HepG2 (cell line): ENCODE data around the gene RAD54L2. TPM values are rescaled to one million over a fixed set of nuclear protein-coding genes. Genes with fewer than 3 reads are reported as not detected.

Experiments used
- CSRNP1 ChIP-seq: sonication (generic); formaldehyde crosslinking; IDR thresholded peaks from 2 replicates; pipeline ENCODE4 v1.8.1; 2023; ENCODE audit warnings: mild to moderate bottlenecking, missing genetic modification reagents
- EED ChIP-seq: sonication (generic); formaldehyde crosslinking; IDR thresholded peaks from 2 replicates; pipeline ENCODE4 v1.5.0; 2020; ENCODE audit warnings: mild to moderate bottlenecking, missing genetic modification reagents
- GATAD1 ChIP-seq: IDR thresholded peaks from 2 replicates; pipeline ENCODE4 v1.6.1; 2016; ENCODE audit warnings: missing genetic modification reagents, missing compliant biosample characterization
- HIVEP1 ChIP-seq: sonication (generic); formaldehyde crosslinking; IDR thresholded peaks from 2 replicates; pipeline ENCODE4 v1.4.0; 2020; ENCODE audit warnings: mild to moderate bottlenecking, missing genetic modification reagents
- KDM2A ChIP-seq: sonication (generic); formaldehyde crosslinking; IDR thresholded peaks from 2 replicates; pipeline ENCODE4 v1.4.0; 2020; ENCODE audit warnings: low read depth, missing genetic modification reagents, borderline replicate concordance
- MIER3 ChIP-seq: IDR thresholded peaks from 2 replicates; pipeline ENCODE4 v1.6.1; 2016; ENCODE audit warnings: missing compliant biosample characterization, borderline replicate concordance
- MLLT10 ChIP-seq: sonication (generic); formaldehyde crosslinking; IDR thresholded peaks from 2 replicates; pipeline ENCODE4 v1.4.0; 2020; ENCODE audit warnings: missing genetic modification reagents
- NFE2 ChIP-seq: sonication (generic); formaldehyde crosslinking; IDR thresholded peaks from 2 replicates; pipeline ENCODE4 v1.4.0; 2020; ENCODE audit warnings: missing genetic modification reagents
- NFE2L2 ChIP-seq: fragments of 150-350 bp; IDR thresholded peaks from 2 replicates; pipeline ENCODE4 v1.6.1; 2014; ENCODE audit warnings: low read length
- NFYC ChIP-seq: IDR thresholded peaks from 2 replicates; pipeline ENCODE4 v1.6.1; 2016; ENCODE audit warnings: missing genetic modification reagents, missing compliant biosample characterization
- POLR2A ChIP-seq, 2 experiments: IDR thresholded peaks; 2 replicates each; pipeline ENCODE4 v1.6.1; 2011; ENCODE audit warnings: low read depth in 2 of 2, low read length in 2 of 2, mild to moderate bottlenecking in 1 of 2, moderate library complexity in 1 of 2; ENCODE audit not compliant: insufficient read depth in 1 of 2
- SOX6 ChIP-seq, 2 experiments: fragments of 450-650 bp in 1 of 2; sonication (generic) in 1 of 2; formaldehyde crosslinking in 1 of 2; IDR thresholded peaks; 2 replicates each; pipeline versions ENCODE4 v1.4.0 to v1.6.1; 2017 to 2020; ENCODE audit warnings: antibody characterized with exemption in 1 of 2, mild to moderate bottlenecking in 1 of 2, missing genetic modification reagents in 1 of 2
- TBP ChIP-seq: sonication (generic); formaldehyde crosslinking; IDR thresholded peaks from 2 replicates; pipeline ENCODE4 v1.5.0; 2020; ENCODE audit warnings: missing genetic modification reagents
- ZBTB25 ChIP-seq: IDR thresholded peaks from 2 replicates; pipeline ENCODE4 v1.6.1; 2018; ENCODE audit warnings: missing genetic modification reagents
- ZFX ChIP-seq: sonication (generic); formaldehyde crosslinking; IDR thresholded peaks from 2 replicates; pipeline ENCODE4 v1.4.0; 2020; ENCODE audit warnings: mild to moderate bottlenecking, low read depth, missing genetic modification reagents, moderate library complexity
- ZNF12 ChIP-seq: sonication (generic); formaldehyde crosslinking; IDR thresholded peaks from 2 replicates; pipeline ENCODE4 v1.5.0; 2020; ENCODE audit warnings: missing genetic modification reagents
- ZNF282 ChIP-seq: fragments of 450-650 bp; IDR thresholded peaks from 2 replicates; pipeline ENCODE4 v1.6.1; 2018; ENCODE audit not compliant: partially characterized antibody
- ZNF598 ChIP-seq: sonication (generic); formaldehyde crosslinking; IDR thresholded peaks from 2 replicates; pipeline ENCODE4 v1.5.1; 2020; ENCODE audit warnings: mild to moderate bottlenecking, missing genetic modification reagents, borderline replicate concordance
- ZNF614 ChIP-seq: IDR thresholded peaks from 2 replicates; pipeline ENCODE4 v1.6.1; 2018; ENCODE audit warnings: missing biosample characterization, missing genetic modification reagents, inconsistent platforms, borderline replicate concordance
- ZNF737 ChIP-seq: sonication (generic); formaldehyde crosslinking; IDR thresholded peaks from 2 replicates; pipeline ENCODE4 v1.5.0; 2020; ENCODE audit warnings: missing genetic modification reagents, mild to moderate bottlenecking, borderline replicate concordance
- polyA plus RNA-seq, 8 experiments: library from polyadenylated mRNA; depleted of rRNA in 3 of 8; stranded (reverse) in 7 of 8; unstranded in 1 of 8; fragments of >200 nt; fragmentation: Illumina TruSeq in 4 of 8; extraction: Trizol in 4 of 8; gene quantifications; 2 replicates each; pipeline versions ENCODE4 v1.2.1 to v1.2.3, GENCODE V29; 2011 to 2016; ENCODE audit warnings: low read depth in 4 of 8, missing spikeins in 1 of 8, mixed read lengths in 1 of 8; ENCODE audit not compliant: insufficient read depth in 1 of 8
- total RNA-seq, 5 experiments: library from RNA; depleted of rRNA; stranded (reverse); fragments of >200 nt; fragmentation: Illumina TruSeq; extraction: Trizol; gene quantifications; 2 replicates each; pipeline ENCODE4 v1.2.3, GENCODE V29; 2016; ENCODE audit warnings: low read depth in 1 of 5
- TF ChIP-seq, protein P1 (sequence below): sonication (generic); formaldehyde crosslinking; IDR thresholded peaks from 2 replicates; pipeline ENCODE4 v1.5.1; 2020; ENCODE audit warnings: mild to moderate bottlenecking, moderate library complexity, missing genetic modification reagents
- TF ChIP-seq, protein P2 (sequence below): sonication (generic); formaldehyde crosslinking; IDR thresholded peaks from 2 replicates; pipeline ENCODE4 v1.5.0; 2020; ENCODE audit warnings: mild to moderate bottlenecking, missing genetic modification reagents
- TF ChIP-seq, protein P3 (sequence below): sonication (generic); formaldehyde crosslinking; IDR thresholded peaks from 2 replicates; pipeline ENCODE4 v1.5.0; 2020; ENCODE audit warnings: mild to moderate bottlenecking, missing genetic modification reagents

RAD54L2 gene
- total and polyA plus RNA-seq, 2 of the 13 experiments (the other 11 are each of a cell fraction or from before 2014, with no cell fraction given): 5.5 to 14.8 TPM

DNA sequence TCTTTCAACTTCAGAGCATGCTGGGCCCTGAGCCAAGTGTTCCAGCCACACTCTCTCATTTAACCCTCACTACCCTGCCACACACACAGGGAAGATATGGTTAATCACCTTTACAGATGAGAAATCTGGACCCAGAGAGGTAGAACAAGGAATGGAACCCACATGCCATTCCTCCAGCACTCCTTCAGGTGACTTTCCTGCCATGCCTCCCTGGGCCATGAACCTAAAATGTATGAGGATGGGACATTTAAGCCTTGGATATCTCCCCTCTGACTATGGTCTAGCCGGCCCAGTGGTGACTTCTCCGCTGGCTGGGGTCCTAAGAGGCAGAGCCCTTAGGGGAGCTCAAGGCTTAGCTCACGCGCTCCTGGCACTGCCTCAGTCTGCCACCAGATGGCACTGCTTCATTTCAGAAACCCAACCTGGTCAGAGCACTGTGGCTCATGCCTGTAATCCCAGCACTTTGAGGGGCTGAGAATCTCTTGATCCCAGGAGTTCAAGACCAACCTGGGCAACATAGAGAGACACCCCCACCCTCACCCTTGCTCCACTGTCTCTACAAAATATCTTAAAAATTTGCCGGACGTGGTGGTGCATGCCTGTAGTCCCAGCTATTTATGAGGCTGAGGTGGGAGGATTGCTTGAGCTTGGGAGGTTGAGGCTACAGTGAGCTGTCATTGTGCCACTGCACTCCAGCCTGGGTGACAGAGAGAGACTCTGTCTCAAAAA is 36.5 kb upstream of the RAD54L2 start (continued):
- TF ChIP-seq, protein P1, sequence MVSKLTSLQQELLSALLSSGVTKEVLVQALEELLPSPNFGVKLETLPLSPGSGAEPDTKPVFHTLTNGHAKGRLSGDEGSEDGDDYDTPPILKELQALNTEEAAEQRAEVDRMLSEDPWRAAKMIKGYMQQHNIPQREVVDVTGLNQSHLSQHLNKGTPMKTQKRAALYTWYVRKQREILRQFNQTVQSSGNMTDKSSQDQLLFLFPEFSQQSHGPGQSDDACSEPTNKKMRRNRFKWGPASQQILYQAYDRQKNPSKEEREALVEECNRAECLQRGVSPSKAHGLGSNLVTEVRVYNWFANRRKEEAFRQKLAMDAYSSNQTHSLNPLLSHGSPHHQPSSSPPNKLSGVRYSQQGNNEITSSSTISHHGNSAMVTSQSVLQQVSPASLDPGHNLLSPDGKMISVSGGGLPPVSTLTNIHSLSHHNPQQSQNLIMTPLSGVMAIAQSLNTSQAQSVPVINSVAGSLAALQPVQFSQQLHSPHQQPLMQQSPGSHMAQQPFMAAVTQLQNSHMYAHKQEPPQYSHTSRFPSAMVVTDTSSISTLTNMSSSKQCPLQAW (CRISPR knock-in tag): peak; percentile 48; the same call in 1 of the 2 replicates
- TF ChIP-seq NFE2L2: no peak
- no peak for TF ChIP-seq ZNF737
- TF ChIP-seq MLLT10 (CRISPR knock-in tag): no peak
- no peak for TF ChIP-seq ZNF282
- no peak for TF ChIP-seq HIVEP1
- peak; percentile 36; the same call in 1 of the 2 replicates for TF ChIP-seq GATAD1 (CRISPR knock-in tag)
- TF ChIP-seq TBP: no peak
- no peak for TF ChIP-seq ZNF598
- TF ChIP-seq MIER3 (CRISPR knock-in tag): no peak; the same call in 1 of the 2 replicates
- TF ChIP-seq, protein P2, sequence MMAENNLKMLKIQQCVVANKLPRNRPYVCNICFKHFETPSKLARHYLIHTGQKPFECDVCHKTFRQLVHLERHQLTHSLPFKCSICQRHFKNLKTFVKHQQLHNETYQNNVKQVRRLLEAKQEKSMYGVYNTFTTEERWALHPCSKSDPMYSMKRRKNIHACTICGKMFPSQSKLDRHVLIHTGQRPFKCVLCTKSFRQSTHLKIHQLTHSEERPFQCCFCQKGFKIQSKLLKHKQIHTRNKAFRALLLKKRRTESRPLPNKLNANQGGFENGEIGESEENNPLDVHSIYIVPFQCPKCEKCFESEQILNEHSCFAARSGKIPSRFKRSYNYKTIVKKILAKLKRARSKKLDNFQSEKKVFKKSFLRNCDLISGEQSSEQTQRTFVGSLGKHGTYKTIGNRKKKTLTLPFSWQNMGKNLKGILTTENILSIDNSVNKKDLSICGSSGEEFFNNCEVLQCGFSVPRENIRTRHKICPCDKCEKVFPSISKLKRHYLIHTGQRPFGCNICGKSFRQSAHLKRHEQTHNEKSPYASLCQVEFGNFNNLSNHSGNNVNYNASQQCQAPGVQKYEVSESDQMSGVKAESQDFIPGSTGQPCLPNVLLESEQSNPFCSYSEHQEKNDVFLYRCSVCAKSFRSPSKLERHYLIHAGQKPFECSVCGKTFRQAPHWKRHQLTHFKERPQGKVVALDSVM (CRISPR knock-in tag): no peak
- TF ChIP-seq, protein P3, sequence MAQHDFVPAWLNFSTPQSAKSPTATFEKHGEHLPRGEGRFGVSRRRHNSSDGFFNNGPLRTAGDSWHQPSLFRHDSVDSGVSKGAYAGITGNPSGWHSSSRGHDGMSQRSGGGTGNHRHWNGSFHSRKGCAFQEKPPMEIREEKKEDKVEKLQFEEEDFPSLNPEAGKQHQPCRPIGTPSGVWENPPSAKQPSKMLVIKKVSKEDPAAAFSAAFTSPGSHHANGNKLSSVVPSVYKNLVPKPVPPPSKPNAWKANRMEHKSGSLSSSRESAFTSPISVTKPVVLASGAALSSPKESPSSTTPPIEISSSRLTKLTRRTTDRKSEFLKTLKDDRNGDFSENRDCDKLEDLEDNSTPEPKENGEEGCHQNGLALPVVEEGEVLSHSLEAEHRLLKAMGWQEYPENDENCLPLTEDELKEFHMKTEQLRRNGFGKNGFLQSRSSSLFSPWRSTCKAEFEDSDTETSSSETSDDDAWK (CRISPR knock-in tag): no peak
- TF ChIP-seq NFE2 (CRISPR knock-in tag): no peak
- TF ChIP-seq SOX6 (IDR thresholded peaks at IDR 0.05): no peak
- 0 out of 2 replicates have a peak, but pooled peaks have one; percentile 26 for TF ChIP-seq SOX6 (CRISPR knock-in tag; IDR thresholded peaks at IDR 0.05)
- no peak for TF ChIP-seq NFYC (CRISPR knock-in tag)
- TF ChIP-seq ZNF614 (CRISPR knock-in tag): no peak
- no peak for TF ChIP-seq CSRNP1
- TF ChIP-seq KDM2A (CRISPR knock-in tag): peak; percentile 37; the same call in 1 of the 2 replicates
- TF ChIP-seq ZNF12 (CRISPR knock-in tag): no peak
- peak; percentile 56; the same call in 1 of the 2 replicates for TF ChIP-seq ZBTB25 (CRISPR knock-in tag)
- TF ChIP-seq POLR2A (IDR thresholded peaks at IDR 0.05; ENCODE audit: insufficient read depth in 1 of 2, low read depth in 2 of 2, low read length in 2 of 2): no peak
- TF ChIP-seq ZFX (CRISPR knock-in tag): no peak
- no peak for TF ChIP-seq EED (CRISPR knock-in tag)
